Upper lobe of left lung (tissue), 4 donors: ENCODE measurements around the gene COL9A3.

Experiments
- POLR2A ChIP-seq, 4 donors: fragments of 450-650 bp; IDR thresholded peaks; one replicate each; pipeline ENCODE4 v1.5.1; 2016 to 2017; ENCODE audit warnings: antibody characterized with exemption in 4 of 4, mild to moderate bottlenecking in 2 of 4
- POLR2AphosphoS5 ChIP-seq, 2 donors: sonication (generic); formaldehyde crosslinking; IDR thresholded peaks; one replicate each; pipeline ENCODE4 v1.5.1; 2017; ENCODE audit warnings: antibody characterized with exemption in 2 of 2
- TF ChIP-seq, protein P1 (sequence below), 6 experiments: fragments of 450-650 bp in 4 of 6; fragments of 200-600 bp in 2 of 6; sonication (generic) in 2 of 6; IDR thresholded peaks; one replicate each; pipeline ENCODE4 v1.5.1; 2016 to 2019; ENCODE audit warnings: antibody characterized with exemption in 6 of 6

DNA sequence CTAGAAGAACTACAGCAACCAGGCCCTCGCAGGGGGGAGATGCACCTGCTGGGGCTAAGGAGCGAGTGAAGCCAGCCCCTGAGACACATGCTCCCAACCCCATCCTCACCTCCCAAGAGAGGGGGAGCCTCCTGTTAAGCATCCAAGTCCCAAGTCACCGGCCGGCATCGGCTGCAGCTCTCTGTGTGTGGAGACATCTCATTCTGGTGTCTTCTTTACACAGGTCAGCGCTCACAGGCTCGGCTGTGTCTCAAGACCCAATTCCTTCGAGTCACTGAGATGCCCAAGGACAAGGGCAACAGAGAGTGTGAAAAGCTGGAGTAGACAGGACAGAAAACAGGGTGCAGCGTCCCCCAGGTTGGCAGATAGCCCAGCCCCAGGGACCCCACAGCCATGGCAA, 41.6 kb upstream of the COL9A3 start:
- no peak for TF ChIP-seq POLR2A (IDR thresholded peaks at IDR 0.05)
- TF ChIP-seq POLR2AphosphoS5 (IDR thresholded peaks at IDR 0.05): no peak
- TF ChIP-seq, protein P1, sequence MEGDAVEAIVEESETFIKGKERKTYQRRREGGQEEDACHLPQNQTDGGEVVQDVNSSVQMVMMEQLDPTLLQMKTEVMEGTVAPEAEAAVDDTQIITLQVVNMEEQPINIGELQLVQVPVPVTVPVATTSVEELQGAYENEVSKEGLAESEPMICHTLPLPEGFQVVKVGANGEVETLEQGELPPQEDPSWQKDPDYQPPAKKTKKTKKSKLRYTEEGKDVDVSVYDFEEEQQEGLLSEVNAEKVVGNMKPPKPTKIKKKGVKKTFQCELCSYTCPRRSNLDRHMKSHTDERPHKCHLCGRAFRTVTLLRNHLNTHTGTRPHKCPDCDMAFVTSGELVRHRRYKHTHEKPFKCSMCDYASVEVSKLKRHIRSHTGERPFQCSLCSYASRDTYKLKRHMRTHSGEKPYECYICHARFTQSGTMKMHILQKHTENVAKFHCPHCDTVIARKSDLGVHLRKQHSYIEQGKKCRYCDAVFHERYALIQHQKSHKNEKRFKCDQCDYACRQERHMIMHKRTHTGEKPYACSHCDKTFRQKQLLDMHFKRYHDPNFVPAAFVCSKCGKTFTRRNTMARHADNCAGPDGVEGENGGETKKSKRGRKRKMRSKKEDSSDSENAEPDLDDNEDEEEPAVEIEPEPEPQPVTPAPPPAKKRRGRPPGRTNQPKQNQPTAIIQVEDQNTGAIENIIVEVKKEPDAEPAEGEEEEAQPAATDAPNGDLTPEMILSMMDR (IDR thresholded peaks at IDR 0.05): no peak
